IMR-90 (cell line): Measurements from ENCODE around the gene ATP2C2. TPM values are rescaled to one million over a fixed set of nuclear protein-coding genes. Genes with fewer than 3 reads are reported as not detected.

ENCODE experiments used
- ATAC-seq: fragments of 200-7000 bp; cut with Tn5 transposase; 2 replicates; pipeline ENCODE4 v1.9.1; 2020; ENCODE audit warnings: low read depth, mild to moderate bottlenecking, moderate library complexity
- BruUV-seq: library from RNA; stranded (reverse); fragments of 400-500 nt; replicated peaks from 2 replicates; lab custom pipeline; 2021; lab: Mats Ljungman, UMichigan
- CTCF ChIA-PET: fragments of 300-600 bp; formaldehyde crosslinking; extraction: SDS; loops from one replicate; lab custom pipeline; 2021; ENCODE audit warnings: antibody characterized with exemption; lab: Yijun Ruan, JAX
- POLR2A ChIA-PET: fragments of 300-600 bp; sonication (Branson Sonifier 250); formaldehyde crosslinking; loops from one replicate; lab custom pipeline; 2022; ENCODE audit warnings: antibody characterized with exemption; ENCODE audit not compliant: unreplicated experiment; lab: Charles Lee
- DNase-seq: peaks from one replicate; pipeline ENCODE4 v3.0.0; 2013
- H2AFZ ChIP-seq: replicated peaks from 2 replicates; pipeline ENCODE3; 2013; ENCODE audit warnings: low read length, mild to moderate bottlenecking; ENCODE audit not compliant: poor library complexity
- H2AK5ac ChIP-seq: 2 replicates; pipeline ENCODE4 v1.6.1; 2013; ENCODE audit warnings: low read depth, low read length, inconsistent platforms
- H2AK9ac ChIP-seq: replicated peaks from 2 replicates; pipeline ENCODE3; 2013; ENCODE audit warnings: mild to moderate bottlenecking, low read depth, low read length, moderate library complexity; ENCODE audit not compliant: poor library complexity
- H2BK120ac ChIP-seq: 2 replicates; pipeline ENCODE4 v1.6.1; 2013; ENCODE audit warnings: low read depth, low read length, inconsistent platforms
- H2BK15ac ChIP-seq: 3 replicates; pipeline ENCODE4 v1.6.1; 2013; ENCODE audit warnings: low read depth, low read length, inconsistent platforms
- H2BK20ac ChIP-seq: 2 replicates; pipeline ENCODE4 v1.6.1; 2013; ENCODE audit warnings: low read depth, mild to moderate bottlenecking, inconsistent platforms, low read length, moderate library complexity
- H2BK5ac ChIP-seq: 2 replicates; pipeline ENCODE4 v1.6.1; 2013; ENCODE audit warnings: mild to moderate bottlenecking, low read depth, low read length, inconsistent platforms; ENCODE audit not compliant: poor library complexity, severe bottlenecking
- H3K14ac ChIP-seq: replicated peaks from 2 replicates; pipeline ENCODE4 v1.6.1; 2013; ENCODE audit warnings: low read depth, low read length, inconsistent platforms
- H3K18ac ChIP-seq: 2 replicates; pipeline ENCODE4 v1.6.1; 2013; ENCODE audit warnings: low read depth, low read length, control low read depth
- H3K23ac ChIP-seq: 2 replicates; pipeline ENCODE4 v1.6.1; 2013; ENCODE audit warnings: low read depth, low read length, inconsistent platforms
- H3K27ac ChIP-seq: 2 replicates; pipeline ENCODE4 v1.5.1; 2013; ENCODE audit warnings: mild to moderate bottlenecking, control low read depth, low read length; ENCODE audit not compliant: insufficient read depth
- H3K27me3 ChIP-seq: 2 replicates; pipeline ENCODE4 v1.6.1; 2013; ENCODE audit warnings: low read length; ENCODE audit not compliant: control insufficient read depth, insufficient read depth
- H3K36me3 ChIP-seq: 2 replicates; pipeline ENCODE4 v1.6.1; 2013; ENCODE audit warnings: low read length, mixed read lengths; ENCODE audit not compliant: control insufficient read depth, insufficient read depth
- H3K4ac ChIP-seq: 2 replicates; pipeline ENCODE4 v1.6.1; 2013; ENCODE audit warnings: low read depth, low read length, inconsistent platforms
- H3K4me1 ChIP-seq: 2 replicates; pipeline ENCODE4 v1.6.1; 2013; ENCODE audit warnings: low read length, mixed read lengths; ENCODE audit not compliant: control insufficient read depth, insufficient read depth
- H3K4me2 ChIP-seq: 2 replicates; pipeline ENCODE4 v1.6.1; 2013; ENCODE audit warnings: low read depth, mild to moderate bottlenecking, control low read depth, low read length, moderate library complexity
- H3K4me3 ChIP-seq: 2 replicates; pipeline ENCODE4 v1.5.1; 2013; ENCODE audit warnings: low read depth, mild to moderate bottlenecking, control low read depth, low read length, moderate library complexity; ENCODE audit not compliant: insufficient read depth
- H3K56ac ChIP-seq: 2 replicates; pipeline ENCODE4 v1.6.1; 2013; ENCODE audit warnings: low read length, inconsistent platforms; ENCODE audit not compliant: insufficient read depth; ENCODE audit errors: extremely low read depth
- H3K79me1 ChIP-seq, 2 experiments: 2 replicates each; pipeline ENCODE4 v1.6.1; 2013; ENCODE audit warnings: low read length in 2 of 2, inconsistent platforms in 1 of 2, low read depth in 1 of 2
- H3K9ac ChIP-seq: 2 replicates; pipeline ENCODE4 v1.6.1; 2013; ENCODE audit warnings: low read depth, low read length, control low read depth
- H3K9me1 ChIP-seq: 2 replicates; pipeline ENCODE4 v1.6.1; 2013; ENCODE audit warnings: low read length, inconsistent platforms; ENCODE audit not compliant: insufficient read depth
- H3K9me3 ChIP-seq: 2 replicates; pipeline ENCODE4 v1.6.1; 2013; ENCODE audit warnings: low read length; ENCODE audit not compliant: control insufficient read depth, insufficient read depth
- H4K20me1 ChIP-seq: 2 replicates; pipeline ENCODE4 v1.6.1; 2013; ENCODE audit warnings: low read length, inconsistent platforms; ENCODE audit not compliant: insufficient read depth
- H4K5ac ChIP-seq: 2 replicates; pipeline ENCODE4 v1.6.1; 2013; ENCODE audit warnings: mild to moderate bottlenecking, low read depth, low read length, control low read depth
- H4K8ac ChIP-seq, 2 experiments: 2 replicates each; pipeline ENCODE4 v1.6.1; 2013; ENCODE audit warnings: low read depth in 2 of 2, low read length in 2 of 2, control low read depth in 1 of 2, inconsistent platforms in 1 of 2
- H4K91ac ChIP-seq: 2 replicates; pipeline ENCODE4 v1.6.1; 2013; ENCODE audit warnings: low read depth, low read length, inconsistent platforms; ENCODE audit not compliant: insufficient read depth
- MAFK ChIP-seq: IDR thresholded peaks from 2 replicates; pipeline ENCODE4 v1.6.1; 2012; ENCODE audit warnings: low read depth, low read length, improper control_type of control experiment
- MAZ ChIP-seq: IDR thresholded peaks from 2 replicates; pipeline ENCODE4 v1.6.1; 2012; ENCODE audit warnings: low read depth, mild to moderate bottlenecking, low read length, improper control_type of control experiment, moderate library complexity, borderline replicate concordance
- RCOR1 ChIP-seq: IDR thresholded peaks from 2 replicates; pipeline ENCODE4 v1.6.1; 2012; ENCODE audit warnings: mild to moderate bottlenecking, low read length, improper control_type of control experiment; ENCODE audit not compliant: insufficient replicate concordance
- SMC3 ChIP-seq: fragments of 150-350 bp; IDR thresholded peaks from 2 replicates; pipeline ENCODE4 v1.6.1; 2016; ENCODE audit warnings: low read depth, mild to moderate bottlenecking, antibody characterized with exemption, low read length, moderate library complexity
- USF2 ChIP-seq: fragments of 150-350 bp; IDR thresholded peaks from 2 replicates; pipeline ENCODE4 v1.6.1; 2017; ENCODE audit warnings: mild to moderate bottlenecking, antibody characterized with exemption, low read length, low read depth
- WGBS, 2 experiments: methylation state at CpG; one replicate each; pipeline versions ENCODE4 v1.1.5 to v1.1.7; 2013; ENCODE audit warnings: missing lambda C conversion rate in 2 of 2; ENCODE audit not compliant: insufficient read length in 1 of 2; ENCODE audit errors: extremely low coverage in 2 of 2; 5-methylcytosine and 5-hydroxymethylcytosine counted together
- dilution Hi-C: fragments of 300-500 bp; cut with HindIII; formaldehyde crosslinking; loops from one replicate; pipeline ENCODE4 v1.14.3; 2018; ENCODE audit warnings: low sequenced_read_pairs; ENCODE audit not compliant: unreplicated experiment
- in situ Hi-C: fragments of 300-500 bp; cut with MboI; formaldehyde crosslinking; loops from 3 replicates; pipeline ENCODE4 v1.14.3; 2019; ENCODE audit warnings: low sequenced_read_pairs, inconsistent platforms, mixed read lengths
- intact Hi-C: fragments of 100-400 bp; cut with micrococcal nuclease; formaldehyde crosslinking; loops from 2 replicates; pipeline ENCODE4 v1.10.0; 2022
- polyA plus RNA-seq, 3 experiments: library from polyadenylated mRNA; depleted of rRNA; stranded (reverse); fragments of >200 nt; gene quantifications; 2 replicates each; pipeline ENCODE4 v1.2.3, GENCODE V29; 2012; ENCODE audit warnings: low replicate concordance in 1 of 3
- total RNA-seq: library from RNA; depleted of rRNA; stranded (reverse); fragments of >200 nt; gene quantifications from 2 replicates; pipeline ENCODE4 v1.2.3, GENCODE V29; 2012
- TF ChIP-seq, protein P1 (sequence below): fragments of 150-350 bp; IDR thresholded peaks from 2 replicates; pipeline ENCODE4 v1.6.1; 2016; ENCODE audit warnings: low read depth, mild to moderate bottlenecking, low read length, moderate library complexity, borderline replicate concordance

ATP2C2 gene
- total and polyA plus RNA-seq, 2 of the 4 experiments (the other 2 are of a cell fraction): not detected

- Histone ChIP-seq H4K8ac (no peak overlapping the region), H3K27me3 (peaks cover 52% of the 10 kb centered on the region), H2BK120ac (no peak overlapping the region), H2BK5ac (no peak overlapping the region), H3K4ac (no peak overlapping the region), H2AK9ac (no peak overlapping the region), H2AK5ac (no peak overlapping the region), H3K27ac (no peak overlapping the region), H3K56ac (no peak overlapping the region), H2BK20ac (no peak overlapping the region), H3K79me1 (no peaks in the 10 kb centered on the region), H2BK15ac (no peak overlapping the region), H2AFZ (no peak overlapping the region), H3K9me3 (peaks cover under 1% of the 10 kb centered on the region), H4K91ac (no peak overlapping the region), H3K4me3 (no peak overlapping the region), H3K23ac (no peak overlapping the region), H3K18ac (no peak overlapping the region), H4K5ac (no peak overlapping the region), H3K36me3 (no peaks in the 10 kb centered on the region), H3K4me2 (no peak overlapping the region), H3K14ac (no peak overlapping the region), H3K9ac (no peak overlapping the region), H3K9me1 (no peaks in the 10 kb centered on the region), H4K20me1 (no peaks in the 10 kb centered on the region), H3K4me1 (no peaks in the 10 kb centered on the region)
- 85% methylated on average over 4 of the region's 11 CpGs; no CpG with 5 or more reads in 1 of the 2 experiments for WGBS, 2 experiments
- in situ Hi-C loops (no loop called here), dilution Hi-C loops (no loop called here), intact Hi-C loops (no loop called here)
- DNase-seq (no peak), ATAC-seq (no peak)
- BruUV-seq: no TSS peak
- ChIA-PET CTCF (no interaction called here), POLR2A (interaction anchor here (0.6 kb wide), 1 partner anchor 168 kb away, joined by 3 read pairs; no protein-coding TSS in a partner anchor)
- TF ChIP-seq, protein P1, sequence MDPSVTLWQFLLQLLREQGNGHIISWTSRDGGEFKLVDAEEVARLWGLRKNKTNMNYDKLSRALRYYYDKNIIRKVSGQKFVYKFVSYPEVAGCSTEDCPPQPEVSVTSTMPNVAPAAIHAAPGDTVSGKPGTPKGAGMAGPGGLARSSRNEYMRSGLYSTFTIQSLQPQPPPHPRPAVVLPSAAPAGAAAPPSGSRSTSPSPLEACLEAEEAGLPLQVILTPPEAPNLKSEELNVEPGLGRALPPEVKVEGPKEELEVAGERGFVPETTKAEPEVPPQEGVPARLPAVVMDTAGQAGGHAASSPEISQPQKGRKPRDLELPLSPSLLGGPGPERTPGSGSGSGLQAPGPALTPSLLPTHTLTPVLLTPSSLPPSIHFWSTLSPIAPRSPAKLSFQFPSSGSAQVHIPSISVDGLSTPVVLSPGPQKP: no peak
- TF ChIP-seq RCOR1 (no peak), USF2 (no peak), MAZ (no peak), MAFK (no peak), SMC3 (no peak)
These were observed 10.8 kb downstream of the ATP2C2 start for GRCh38 chr16:84379008-84379708.
